Activated CD4-positive, alpha-beta T cell treated with anti-CD3 and anti-CD28 coated beads for 24 hours (primary cell): ENCODE data around the gene BICDL2.

Experiments
- DNase-seq, 2 donors: peaks; one replicate each; pipeline ENCODE4 v3.0.0-alpha.2; 2020; ENCODE audit warnings: low read depth in 2 of 2

BICDL2 gene

GRCh38 chr16:3010510-3010909 is 26.2 kb downstream of the BICDL2 start:
- DNase-seq: no peak

GRCh38 chr16:3009568-3010390 is 27.0 kb downstream of the BICDL2 start:
- no peak for DNase-seq

GRCh38 chr16:3008690-3009037 is 28.1 kb downstream of the BICDL2 start:
- no peak for DNase-seq

GRCh38 chr16:3007957-3008689 is 28.6 kb downstream of the BICDL2 start:
- no peak for DNase-seq

GRCh38 chr16:3007059-3007956 is 29.4 kb downstream of the BICDL2 start:
- no peak for DNase-seq

GRCh38 chr16:3004781-3005284 is 31.9 kb downstream of the BICDL2 start:
- DNase-seq: no peak

- DNase-seq: no peak
Observed at GRCh38 chr16:3004319-3004718, 32.4 kb downstream of the BICDL2 start.

- peak; percentile 91 to 94 for DNase-seq
Observed at GRCh38 chr16:3003582-3004270, 33.0 kb downstream of the BICDL2 start.

- no peak for DNase-seq
Observed at GRCh38 chr16:3001316-3001715, 35.4 kb downstream of the BICDL2 start.

GRCh38 chr16:3000540-3000939 is 36.2 kb downstream of the BICDL2 start:
- no peak for DNase-seq

- no peak for DNase-seq
Observed at GRCh38 chr16:2999929-3000328, 36.8 kb downstream of the BICDL2 start.

GRCh38 chr16:2996298-2996697 is 40.4 kb downstream of the BICDL2 start:
- no peak for DNase-seq

- no peak for DNase-seq
Observed at GRCh38 chr16:2992383-2993081, 44.2 kb downstream of the BICDL2 start.

GRCh38 chr16:2991566-2992261 is 45.0 kb downstream of the BICDL2 start:
- no peak for DNase-seq

- DNase-seq: no peak
Observed at GRCh38 chr16:2990891-2991290, 45.9 kb downstream of the BICDL2 start.

GRCh38 chr16:2988590-2989099 is 48.1 kb downstream of the BICDL2 start:
- DNase-seq: no peak

GRCh38 chr16:2987833-2988232 is 48.9 kb downstream of the BICDL2 start:
- no peak for DNase-seq

- no peak for DNase-seq
Observed at GRCh38 chr16:2987286-2987685, 49.5 kb downstream of the BICDL2 start.

GRCh38 chr16:2986623-2987188 is 50.0 kb downstream of the BICDL2 start:
- DNase-seq: no peak
